ENCODE results near the gene LRRC7. TPM values are rescaled to one million over a fixed set of nuclear protein-coding genes. Genes with fewer than 3 reads are reported as not detected.

The LRRC7 gene
- total and polyA plus RNA-seq, 2 donors from 2014 or later = 0.19 to 0.37 TPM

GRCh38 chr1:69766431-69767180 is 198.9 kb downstream of the LRRC7 start:
- Histone ChIP-seq H3K4me3 (ENCODE audit: low read length in 3 of 3) (no peak overlapping the region), H3K9me3 (ENCODE audit: control insufficient read depth in 2 of 3, insufficient read depth in 1 of 3, low read length in 3 of 3) (no peaks in the 10 kb centered on the region), H3K27me3 (ENCODE audit: control insufficient read depth, insufficient read depth, low read length) (no peaks in the 10 kb centered on the region), H3K9ac (ENCODE audit: low read length in 3 of 3) (no peak overlapping the region), H3K4me1 (ENCODE audit: control insufficient read depth in 2 of 3, insufficient read depth in 2 of 3, low read depth in 1 of 3, low read length in 3 of 3) (no peaks in the 10 kb centered on the region), H3K27ac (ENCODE audit: low read depth in 2 of 2, low read length in 2 of 2) (no peak overlapping the region), H3K36me3 (ENCODE audit: control insufficient read depth in 2 of 3, insufficient read depth in 3 of 3, low read length in 3 of 3) (no peaks in the 10 kb centered on the region)
- intact Hi-C loops (cut with DNase I) = no loop called here
- FAIRE-seq (no peak), DNase-seq (no peak)
- no peak for TF ChIP-seq CTCF (IDR thresholded peaks at IDR 0.05; ENCODE audit: borderline replicate concordance, extremely low read depth, insufficient read depth)

- no peak for TF ChIP-seq CTCF (IDR thresholded peaks at IDR 0.05; ENCODE audit: borderline replicate concordance, extremely low read depth, insufficient read depth)
- intact Hi-C loops (cut with DNase I) = no loop called here
- H3K9me3 ChIP-seq (ENCODE audit: control insufficient read depth in 2 of 3, insufficient read depth in 1 of 3, low read length in 3 of 3) = no peaks in the 10 kb centered on the region
- no peak overlapping the region for H3K4me3 ChIP-seq (ENCODE audit: low read length in 3 of 3)
- H3K27ac ChIP-seq (ENCODE audit: low read depth in 2 of 2, low read length in 2 of 2) = no peak overlapping the region
- H3K9ac ChIP-seq (ENCODE audit: low read length in 3 of 3) = no peak overlapping the region
- FAIRE-seq (no peak), DNase-seq (no peak)
- H3K27me3 ChIP-seq (ENCODE audit: control insufficient read depth, insufficient read depth, low read length) = no peaks in the 10 kb centered on the region
- no peaks in the 10 kb centered on the region for H3K4me1 ChIP-seq (ENCODE audit: control insufficient read depth in 2 of 3, insufficient read depth in 2 of 3, low read depth in 1 of 3, low read length in 3 of 3)
- H3K36me3 ChIP-seq (ENCODE audit: control insufficient read depth in 2 of 3, insufficient read depth in 3 of 3, low read length in 3 of 3) = no peaks in the 10 kb centered on the region
These were observed 208.8 kb downstream of the LRRC7 start for GRCh38 chr1:69776555-69776954.

GRCh38 chr1:69777423-69777822 is 209.7 kb downstream of the LRRC7 start:
- no peaks in the 10 kb centered on the region for H3K4me1 ChIP-seq (ENCODE audit: control insufficient read depth in 2 of 3, insufficient read depth in 2 of 3, low read depth in 1 of 3, low read length in 3 of 3)
- no peak overlapping the region for H3K27ac ChIP-seq (ENCODE audit: low read depth in 2 of 2, low read length in 2 of 2)
- H3K9ac ChIP-seq (ENCODE audit: low read length in 3 of 3) = no peak overlapping the region
- intact Hi-C loops (cut with DNase I) = no loop called here
- FAIRE-seq (no peak), DNase-seq (no peak)
- H3K4me3 ChIP-seq (ENCODE audit: low read length in 3 of 3) = no peak overlapping the region
- H3K9me3 ChIP-seq (ENCODE audit: control insufficient read depth in 2 of 3, insufficient read depth in 1 of 3, low read length in 3 of 3) = no peaks in the 10 kb centered on the region
- no peaks in the 10 kb centered on the region for H3K36me3 ChIP-seq (ENCODE audit: control insufficient read depth in 2 of 3, insufficient read depth in 3 of 3, low read length in 3 of 3)
- no peak for TF ChIP-seq CTCF (IDR thresholded peaks at IDR 0.05; ENCODE audit: borderline replicate concordance, extremely low read depth, insufficient read depth)
- H3K27me3 ChIP-seq (ENCODE audit: control insufficient read depth, insufficient read depth, low read length) = no peaks in the 10 kb centered on the region

- Histone ChIP-seq H3K36me3 (ENCODE audit: control insufficient read depth in 2 of 3, insufficient read depth in 3 of 3, low read length in 3 of 3) (no peaks in the 10 kb centered on the region), H3K9ac (ENCODE audit: low read length in 3 of 3) (no peak overlapping the region), H3K27ac (ENCODE audit: low read depth in 2 of 2, low read length in 2 of 2) (no peak overlapping the region), H3K27me3 (ENCODE audit: control insufficient read depth, insufficient read depth, low read length) (no peaks in the 10 kb centered on the region), H3K9me3 (ENCODE audit: control insufficient read depth in 2 of 3, insufficient read depth in 1 of 3, low read length in 3 of 3) (no peaks in the 10 kb centered on the region), H3K4me3 (ENCODE audit: low read length in 3 of 3) (no peak overlapping the region), H3K4me1 (ENCODE audit: control insufficient read depth in 2 of 3, insufficient read depth in 2 of 3, low read depth in 1 of 3, low read length in 3 of 3) (no peaks in the 10 kb centered on the region)
- FAIRE-seq (no peak), DNase-seq (no peak)
- TF ChIP-seq CTCF (IDR thresholded peaks at IDR 0.05; ENCODE audit: borderline replicate concordance, extremely low read depth, insufficient read depth) = no peak
- intact Hi-C loops (cut with DNase I) = no loop called here
These were observed 210.2 kb downstream of the LRRC7 start for GRCh38 chr1:69777971-69778370.
